Endothelial cell of umbilical vein (primary cell): Measurements from ENCODE around the gene CLDN19.

Experiments
- CTCF ChIP-seq, 2 donors: IDR thresholded peaks; 1 replicate in 1 of 2; 2 replicates in 1 of 2; pipeline ENCODE4 v1.5.1; 2011; ENCODE audit warnings: low read length in 2 of 2, mild to moderate bottlenecking in 2 of 2, moderate library complexity in 2 of 2, control low read depth in 1 of 2, inconsistent platforms in 1 of 2, low read depth in 1 of 2; ENCODE audit not compliant: insufficient read depth in 1 of 2; ENCODE audit errors: extremely low read depth in 1 of 2
- EZH2 ChIP-seq: IDR thresholded peaks from 2 replicates; pipeline ENCODE4 v1.6.1; 2012; ENCODE audit warnings: borderline replicate concordance, low read depth, mild to moderate bottlenecking, moderate library complexity, low read length, inconsistent platforms; ENCODE audit not compliant: severe bottlenecking
- FOS ChIP-seq: IDR thresholded peaks from 2 replicates; pipeline ENCODE4 v1.6.1; 2011; ENCODE audit warnings: mild to moderate bottlenecking, low read length, moderate library complexity, borderline replicate concordance; ENCODE audit not compliant: insufficient read depth
- GATA2 ChIP-seq: IDR thresholded peaks from 2 replicates; pipeline ENCODE4 v1.7.0; 2011; ENCODE audit warnings: low read depth, mild to moderate bottlenecking, moderate library complexity, mixed read lengths, low read length; ENCODE audit not compliant: insufficient read length, insufficient read depth
- JUN ChIP-seq: IDR thresholded peaks from 2 replicates; pipeline ENCODE4 v1.6.1; 2011; ENCODE audit warnings: borderline replicate concordance, low read depth; ENCODE audit not compliant: insufficient read length, insufficient read depth
- MAX ChIP-seq: IDR thresholded peaks from 2 replicates; pipeline ENCODE4 v1.6.1; 2011; ENCODE audit not compliant: insufficient read depth, insufficient read length
- MYC ChIP-seq: IDR thresholded peaks from one replicate; pipeline ENCODE4 v1.6.1; 2011; ENCODE audit warnings: mild to moderate bottlenecking, low read depth, low read length
- POLR2A ChIP-seq: IDR thresholded peaks from 2 replicates; pipeline ENCODE4 v1.6.1; 2012; ENCODE audit warnings: low read depth, mild to moderate bottlenecking, control low read depth, low read length
- POLR2AphosphoS5 ChIP-seq: IDR thresholded peaks from 2 replicates; pipeline ENCODE4 v1.6.1; 2012; ENCODE audit warnings: low read depth, mild to moderate bottlenecking, control low read depth, low read length, moderate library complexity; ENCODE audit not compliant: insufficient read depth

- no peak for TF ChIP-seq EZH2
- no peak for TF ChIP-seq CTCF (IDR thresholded peaks at IDR 0.05; ENCODE audit: extremely low read depth in 1 of 2, insufficient read depth in 1 of 2, low read depth in 1 of 2, low read length in 2 of 2)
- no peak for TF ChIP-seq MAX
- TF ChIP-seq POLR2A = no peak
- TF ChIP-seq GATA2 = no peak
- TF ChIP-seq FOS = no peak
- no peak for TF ChIP-seq POLR2AphosphoS5
- no peak for TF ChIP-seq JUN
- no peak for TF ChIP-seq MYC
These were observed 1.9 kb downstream of the CLDN19 start for GRCh38 chr1:42737986-42738677.
